ENCODE data around the gene ITGAL.

- TF ChIP-seq, protein P1, sequence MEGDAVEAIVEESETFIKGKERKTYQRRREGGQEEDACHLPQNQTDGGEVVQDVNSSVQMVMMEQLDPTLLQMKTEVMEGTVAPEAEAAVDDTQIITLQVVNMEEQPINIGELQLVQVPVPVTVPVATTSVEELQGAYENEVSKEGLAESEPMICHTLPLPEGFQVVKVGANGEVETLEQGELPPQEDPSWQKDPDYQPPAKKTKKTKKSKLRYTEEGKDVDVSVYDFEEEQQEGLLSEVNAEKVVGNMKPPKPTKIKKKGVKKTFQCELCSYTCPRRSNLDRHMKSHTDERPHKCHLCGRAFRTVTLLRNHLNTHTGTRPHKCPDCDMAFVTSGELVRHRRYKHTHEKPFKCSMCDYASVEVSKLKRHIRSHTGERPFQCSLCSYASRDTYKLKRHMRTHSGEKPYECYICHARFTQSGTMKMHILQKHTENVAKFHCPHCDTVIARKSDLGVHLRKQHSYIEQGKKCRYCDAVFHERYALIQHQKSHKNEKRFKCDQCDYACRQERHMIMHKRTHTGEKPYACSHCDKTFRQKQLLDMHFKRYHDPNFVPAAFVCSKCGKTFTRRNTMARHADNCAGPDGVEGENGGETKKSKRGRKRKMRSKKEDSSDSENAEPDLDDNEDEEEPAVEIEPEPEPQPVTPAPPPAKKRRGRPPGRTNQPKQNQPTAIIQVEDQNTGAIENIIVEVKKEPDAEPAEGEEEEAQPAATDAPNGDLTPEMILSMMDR (conservative IDR thresholded peaks at IDR 0.05) = no peak
- TF ChIP-seq EZH2 (IDR thresholded peaks at IDR 0.05; ENCODE audit: low read depth) = no peak
These were observed 16.4 kb downstream of the ITGAL start for GRCh38 chr16:30488764-30489605.
